SH-SY5Y (cell line): ENCODE measurements around the gene RHEX.

Source experiments
- GATA2 ChIP-seq: IDR thresholded peaks from 2 replicates; pipeline ENCODE4 v1.6.1; 2011; ENCODE audit warnings: mild to moderate bottlenecking, low read depth, low read length
- GATA3 ChIP-seq: IDR thresholded peaks from 2 replicates; pipeline ENCODE4 v1.6.1; 2011; ENCODE audit warnings: low read depth, mild to moderate bottlenecking, low read length, moderate library complexity

Gene RHEX

GRCh38 chr1:206100226-206100815, 47.3 kb downstream of the RHEX start:
- TF ChIP-seq GATA2 (peak; percentile 35), GATA3 (no peak)

- TF ChIP-seq GATA3 = no peak
- no peak for TF ChIP-seq GATA2
Measured at GRCh38 chr1:206101351-206102045, 48.5 kb downstream of the RHEX start.

GRCh38 chr1:206102292-206102936, 49.4 kb downstream of the RHEX start:
- TF ChIP-seq GATA2 (no peak), GATA3 (no peak)

- no peak for TF ChIP-seq GATA3
- no peak for TF ChIP-seq GATA2
Measured at GRCh38 chr1:206103979-206104378, 51.0 kb downstream of the RHEX start.

- TF ChIP-seq GATA3 (no peak), GATA2 (no peak)
Measured at GRCh38 chr1:206105464-206105995, 52.6 kb downstream of the RHEX start.

GRCh38 chr1:206106328-206107167, 53.6 kb downstream of the RHEX start:
- no peak for TF ChIP-seq GATA3
- TF ChIP-seq GATA2 = no peak

GRCh38 chr1:206107168-206107544, 54.2 kb downstream of the RHEX start:
- TF ChIP-seq GATA2 (no peak), GATA3 (no peak)

GRCh38 chr1:206108635-206109034, 55.7 kb downstream of the RHEX start:
- TF ChIP-seq GATA3 = no peak
- TF ChIP-seq GATA2 = no peak

- TF ChIP-seq GATA3 (no peak), GATA2 (no peak)
Measured at GRCh38 chr1:206109718-206110117, 56.7 kb downstream of the RHEX start.

- TF ChIP-seq GATA3 = no peak
- TF ChIP-seq GATA2 = no peak
Measured at GRCh38 chr1:206110161-206110560, 57.2 kb downstream of the RHEX start.

GRCh38 chr1:206110820-206111219, 57.8 kb downstream of the RHEX start:
- TF ChIP-seq GATA2 (no peak), GATA3 (no peak)

GRCh38 chr1:206111271-206111927, 58.4 kb downstream of the RHEX start:
- no peak for TF ChIP-seq GATA3
- TF ChIP-seq GATA2 = no peak

- TF ChIP-seq GATA2 (no peak), GATA3 (no peak)
Measured at GRCh38 chr1:206112600-206113301, 59.8 kb downstream of the RHEX start.
